GM23338 (cell line): ENCODE data around the gene FGF1. TPM values are rescaled to one million over a fixed set of nuclear protein-coding genes. Genes with fewer than 3 reads are reported as not detected.

Experiments used
- ATAC-seq: fragments of 200-7000 bp; cut with Tn5 transposase; 3 replicates; pipeline ENCODE4 v1.9.1; 2020
- DNase-seq: peaks from one replicate; pipeline ENCODE4 v3.0.0-alpha.2; 2015; ENCODE audit warnings: low spot score
- H2AFZ ChIP-seq: fragments of 200-600 bp; sonication (generic); 2 replicates; pipeline ENCODE4 v1.8.0; 2016; ENCODE audit warnings: antibody characterized with exemption, mild to moderate bottlenecking, moderate library complexity
- H3F3A ChIP-seq: fragments of 200-600 bp; sonication (generic); replicated peaks from 2 replicates; pipeline ENCODE4 v1.8.0; 2017; ENCODE audit warnings: antibody characterized with exemption, mixed run types, low read depth
- H3K27ac ChIP-seq: fragments of 200-600 bp; sonication (generic); 2 replicates; pipeline ENCODE4 v1.6.1; 2016; ENCODE audit warnings: low read depth
- H3K27me3 ChIP-seq: fragments of 200-600 bp; sonication (generic); 2 replicates; pipeline ENCODE4 v1.8.0; 2016; ENCODE audit warnings: mild to moderate bottlenecking, mixed run types, moderate library complexity; ENCODE audit not compliant: insufficient read depth
- H3K36me3 ChIP-seq: fragments of 200-600 bp; sonication (generic); 2 replicates; pipeline ENCODE4 v1.8.0; 2016; ENCODE audit warnings: mild to moderate bottlenecking; ENCODE audit not compliant: insufficient read depth
- H3K4me1 ChIP-seq: fragments of 200-600 bp; sonication (generic); 2 replicates; pipeline ENCODE4 v1.8.0; 2016; ENCODE audit warnings: mild to moderate bottlenecking, moderate library complexity; ENCODE audit not compliant: insufficient read depth
- H3K4me2 ChIP-seq: fragments of 200-600 bp; sonication (generic); 2 replicates; pipeline ENCODE4 v1.7.1; 2017; ENCODE audit warnings: mixed run types
- H3K4me3 ChIP-seq: fragments of 200-600 bp; sonication (generic); 2 replicates; pipeline ENCODE4 v1.6.1; 2016; ENCODE audit warnings: mixed run types
- H3K79me2 ChIP-seq: fragments of 200-600 bp; sonication (generic); replicated peaks from 2 replicates; pipeline ENCODE4 v1.8.0; 2017; ENCODE audit warnings: mild to moderate bottlenecking; ENCODE audit not compliant: insufficient read depth
- H3K9me2 ChIP-seq: fragments of 200-600 bp; sonication (generic); 2 replicates; pipeline ENCODE4 v1.8.0; 2017; ENCODE audit not compliant: insufficient read depth
- H4K20me1 ChIP-seq: fragments of 200-600 bp; sonication (generic); replicated peaks from 2 replicates; pipeline ENCODE4 v1.8.0; 2017; ENCODE audit warnings: mild to moderate bottlenecking; ENCODE audit not compliant: insufficient read depth
- H3K27ac Mint-ChIP-seq: 2 replicates; pipeline ENCODE4 v1.8.0; 2020; ENCODE audit warnings: inconsistent platforms, mild to moderate bottlenecking, moderate library complexity, mixed read lengths
- H3K27me3 Mint-ChIP-seq: 3 replicates; pipeline ENCODE4 v1.8.0; 2022; ENCODE audit warnings: low read depth, mild to moderate bottlenecking, moderate library complexity, mixed read lengths, inconsistent platforms; ENCODE audit not compliant: insufficient read depth, poor library complexity
- H3K36me3 Mint-ChIP-seq: 3 replicates; pipeline ENCODE4 v1.8.0; 2021; ENCODE audit warnings: low read depth, mild to moderate bottlenecking, inconsistent platforms, moderate library complexity, mixed read lengths
- H3K4me1 Mint-ChIP-seq: 3 replicates; pipeline ENCODE4 v1.8.0; 2020; ENCODE audit warnings: mild to moderate bottlenecking, inconsistent platforms, mixed read lengths
- H3K4me3 Mint-ChIP-seq: 3 replicates; pipeline ENCODE4 v1.8.0; 2021; ENCODE audit warnings: moderate library complexity, mild to moderate bottlenecking, inconsistent platforms, mixed read lengths
- H3K9me3 Mint-ChIP-seq: 3 replicates; pipeline ENCODE4 v1.8.0; 2020; ENCODE audit warnings: moderate library complexity, mild to moderate bottlenecking, inconsistent platforms, mixed read lengths
- CREB1 ChIP-seq: fragments of 250-450 bp; sonication (Bioruptor Pico); IDR thresholded peaks from 2 replicates; pipeline ENCODE4 v1.5.0; 2020; ENCODE audit warnings: low read depth, mild to moderate bottlenecking, moderate library complexity
- EZH2phosphoT487 ChIP-seq: fragments of 200-600 bp; sonication (generic); IDR thresholded peaks from one replicate; pipeline ENCODE4 v1.8.1; 2018; ENCODE audit warnings: antibody characterized with exemption; ENCODE audit not compliant: unreplicated experiment
- JUNB ChIP-seq: IDR thresholded peaks from one replicate; pipeline ENCODE4 v1.6.1; 2016; ENCODE audit warnings: antibody characterized with exemption; ENCODE audit not compliant: unreplicated experiment
- POLR2AphosphoS5 ChIP-seq: IDR thresholded peaks from 2 replicates; pipeline ENCODE4 v1.6.1; 2016; ENCODE audit warnings: antibody characterized with exemption, low read depth
- STAT1 ChIP-seq: IDR thresholded peaks from one replicate; pipeline ENCODE4 v1.6.1; 2016; ENCODE audit warnings: antibody characterized with exemption; ENCODE audit not compliant: unreplicated experiment
- ZNF114 ChIP-seq: fragments of 250-450 bp; sonication (Bioruptor Pico); IDR thresholded peaks from 2 replicates; pipeline ENCODE4 v1.5.0; 2020; ENCODE audit warnings: mild to moderate bottlenecking, moderate library complexity
- ZNF331 ChIP-seq: fragments of 250-450 bp; sonication (Bioruptor Pico); IDR thresholded peaks from 2 replicates; pipeline ENCODE4 v1.5.0; 2020; ENCODE audit warnings: low read depth, mild to moderate bottlenecking, moderate library complexity
- polyA plus RNA-seq: library from polyadenylated mRNA; unstranded; fragments of >200 nt; fragmentation: Nextera tagmentation; extraction: Ambion mirVana; gene quantifications from 2 replicates; pipeline ENCODE4 v1.2.1, GENCODE V29; 2016
- total RNA-seq: library from RNA; depleted of rRNA; stranded (reverse); fragments of >200 nt; shearing (Covaris generic); gene quantifications from 2 replicates; pipeline ENCODE4 v1.2.3, GENCODE V29; 2014
- TF ChIP-seq, protein P1 (sequence below): fragments of 250-450 bp; sonication (Bioruptor Pico); IDR thresholded peaks from 2 replicates; pipeline ENCODE4 v1.5.0; 2020; ENCODE audit warnings: mild to moderate bottlenecking, moderate library complexity
- TF ChIP-seq, protein P2 (sequence below): IDR thresholded peaks from one replicate; pipeline ENCODE4 v1.6.1; 2018; ENCODE audit warnings: antibody characterized with exemption; ENCODE audit not compliant: unreplicated experiment
- TF ChIP-seq, protein P3 (sequence below), 2 experiments: fragments of 200-600 bp in 1 of 2; sonication (generic) in 1 of 2; conservative IDR thresholded peaks; 2 replicates each; pipeline versions ENCODE4 v1.5.1 to v1.6.1; 2016 to 2017; ENCODE audit warnings: antibody characterized with exemption in 2 of 2, low read depth in 2 of 2, mild to moderate bottlenecking in 2 of 2, moderate library complexity in 1 of 2

FGF1 gene
- total and polyA plus RNA-seq, 2 experiments from 2014 or later = 0.21 to 0.34 TPM

DNA sequence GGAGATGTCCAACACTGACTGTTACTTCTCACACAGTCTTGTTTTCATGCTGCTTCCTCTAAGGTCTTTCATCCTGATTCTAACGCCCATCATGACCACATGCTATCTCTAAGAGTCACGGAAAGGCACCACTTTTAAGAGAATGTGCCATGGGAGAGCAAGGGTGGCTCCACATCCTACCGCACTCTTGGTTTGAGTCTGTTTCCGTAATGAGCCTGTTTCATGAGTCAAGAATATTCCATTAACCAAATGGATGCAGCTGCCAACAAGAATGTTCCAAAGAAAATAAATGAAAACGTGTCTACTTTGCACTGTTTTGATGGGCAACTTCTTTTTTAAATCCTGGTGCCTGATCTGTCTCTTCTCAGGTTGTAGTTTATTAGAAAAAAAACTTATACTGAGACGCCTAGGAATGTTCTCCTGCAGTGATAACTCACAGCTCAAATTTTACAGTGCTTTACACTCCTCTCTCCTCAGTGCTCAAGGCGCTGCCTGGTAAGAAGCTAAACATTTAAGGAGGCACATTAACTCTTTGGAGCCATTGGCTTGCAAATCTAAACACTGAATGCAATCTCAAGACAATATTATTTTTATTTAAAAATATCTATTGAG lies 124.3 kb downstream of the FGF1 start:
- TF ChIP-seq, protein P1, sequence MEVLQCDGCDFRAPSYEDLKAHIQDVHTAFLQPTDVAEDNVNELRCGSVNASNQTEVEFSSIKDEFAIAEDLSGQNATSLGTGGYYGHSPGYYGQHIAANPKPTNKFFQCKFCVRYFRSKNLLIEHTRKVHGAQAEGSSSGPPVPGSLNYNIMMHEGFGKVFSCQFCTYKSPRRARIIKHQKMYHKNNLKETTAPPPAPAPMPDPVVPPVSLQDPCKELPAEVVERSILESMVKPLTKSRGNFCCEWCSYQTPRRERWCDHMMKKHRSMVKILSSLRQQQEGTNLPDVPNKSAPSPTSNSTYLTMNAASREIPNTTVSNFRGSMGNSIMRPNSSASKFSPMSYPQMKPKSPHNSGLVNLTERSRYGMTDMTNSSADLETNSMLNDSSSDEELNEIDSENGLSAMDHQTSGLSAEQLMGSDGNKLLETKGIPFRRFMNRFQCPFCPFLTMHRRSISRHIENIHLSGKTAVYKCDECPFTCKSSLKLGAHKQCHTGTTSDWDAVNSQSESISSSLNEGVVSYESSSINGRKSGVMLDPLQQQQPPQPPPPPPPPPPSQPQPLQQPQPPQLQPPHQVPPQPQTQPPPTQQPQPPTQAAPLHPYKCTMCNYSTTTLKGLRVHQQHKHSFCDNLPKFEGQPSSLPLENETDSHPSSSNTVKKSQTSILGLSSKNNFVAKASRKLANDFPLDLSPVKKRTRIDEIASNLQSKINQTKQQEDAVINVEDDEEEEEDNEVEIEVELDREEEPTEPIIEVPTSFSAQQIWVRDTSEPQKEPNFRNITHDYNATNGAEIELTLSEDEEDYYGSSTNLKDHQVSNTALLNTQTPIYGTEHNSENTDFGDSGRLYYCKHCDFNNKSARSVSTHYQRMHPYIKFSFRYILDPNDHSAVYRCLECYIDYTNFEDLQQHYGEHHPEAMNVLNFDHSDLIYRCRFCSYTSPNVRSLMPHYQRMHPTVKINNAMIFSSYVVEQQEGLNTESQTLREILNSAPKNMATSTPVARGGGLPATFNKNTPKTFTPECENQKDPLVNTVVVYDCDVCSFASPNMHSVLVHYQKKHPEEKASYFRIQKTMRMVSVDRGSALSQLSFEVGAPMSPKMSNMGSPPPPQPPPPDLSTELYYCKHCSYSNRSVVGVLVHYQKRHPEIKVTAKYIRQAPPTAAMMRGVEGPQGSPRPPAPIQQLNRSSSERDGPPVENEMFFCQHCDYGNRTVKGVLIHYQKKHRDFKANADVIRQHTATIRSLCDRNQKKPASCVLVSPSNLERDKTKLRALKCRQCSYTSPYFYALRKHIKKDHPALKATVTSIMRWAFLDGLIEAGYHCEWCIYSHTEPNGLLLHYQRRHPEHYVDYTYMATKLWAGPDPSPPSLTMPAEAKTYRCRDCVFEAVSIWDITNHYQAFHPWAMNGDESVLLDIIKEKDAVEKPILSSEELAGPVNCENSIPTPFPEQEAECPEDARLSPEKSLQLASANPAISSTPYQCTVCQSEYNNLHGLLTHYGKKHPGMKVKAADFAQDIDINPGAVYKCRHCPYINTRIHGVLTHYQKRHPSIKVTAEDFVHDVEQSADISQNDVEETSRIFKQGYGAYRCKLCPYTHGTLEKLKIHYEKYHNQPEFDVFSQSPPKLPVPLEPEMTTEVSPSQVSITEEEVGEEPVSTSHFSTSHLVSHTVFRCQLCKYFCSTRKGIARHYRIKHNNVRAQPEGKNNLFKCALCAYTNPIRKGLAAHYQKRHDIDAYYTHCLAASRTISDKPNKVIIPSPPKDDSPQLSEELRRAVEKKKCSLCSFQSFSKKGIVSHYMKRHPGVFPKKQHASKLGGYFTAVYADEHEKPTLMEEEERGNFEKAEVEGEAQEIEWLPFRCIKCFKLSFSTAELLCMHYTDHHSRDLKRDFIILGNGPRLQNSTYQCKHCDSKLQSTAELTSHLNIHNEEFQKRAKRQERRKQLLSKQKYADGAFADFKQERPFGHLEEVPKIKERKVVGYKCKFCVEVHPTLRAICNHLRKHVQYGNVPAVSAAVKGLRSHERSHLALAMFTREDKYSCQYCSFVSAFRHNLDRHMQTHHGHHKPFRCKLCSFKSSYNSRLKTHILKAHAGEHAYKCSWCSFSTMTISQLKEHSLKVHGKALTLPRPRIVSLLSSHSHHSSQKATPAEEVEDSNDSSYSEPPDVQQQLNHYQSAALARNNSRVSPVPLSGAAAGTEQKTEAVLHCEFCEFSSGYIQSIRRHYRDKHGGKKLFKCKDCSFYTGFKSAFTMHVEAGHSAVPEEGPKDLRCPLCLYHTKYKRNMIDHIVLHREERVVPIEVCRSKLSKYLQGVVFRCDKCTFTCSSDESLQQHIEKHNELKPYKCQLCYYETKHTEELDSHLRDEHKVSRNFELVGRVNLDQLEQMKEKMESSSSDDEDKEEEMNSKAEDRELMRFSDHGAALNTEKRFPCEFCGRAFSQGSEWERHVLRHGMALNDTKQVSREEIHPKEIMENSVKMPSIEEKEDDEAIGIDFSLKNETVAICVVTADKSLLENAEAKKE (CRISPR knock-in tag) = no peak
- TF ChIP-seq ZNF114 (CRISPR knock-in tag) = no peak
- H4K20me1 ChIP-seq = no peaks in the 10 kb centered on the region
- ATAC-seq (no peak), DNase-seq (no peak)
- H3K27me3 ChIP-seq = no peaks in the 10 kb centered on the region
- H3K36me3 Mint-ChIP-seq = no peaks in the 10 kb centered on the region
- no peak overlapping the region for H3K4me3 ChIP-seq
- no peak overlapping the region for H2AFZ ChIP-seq
- peaks cover 3% of the 10 kb centered on the region; the same call in 1 of the 3 replicates for H3K4me1 Mint-ChIP-seq
- H3K27ac Mint-ChIP-seq = no peak overlapping the region
- no peaks in the 10 kb centered on the region for H3K79me2 ChIP-seq
- peaks cover 2% of the 10 kb centered on the region for H3K27me3 Mint-ChIP-seq
- H3F3A ChIP-seq = no peaks in the 10 kb centered on the region
- H3K4me1 ChIP-seq = no peaks in the 10 kb centered on the region
- 0 out of 2 replicates have a peak, but pooled peaks cover 4% of the 10 kb centered on the region for H3K9me2 ChIP-seq
- no peak overlapping the region for H3K27ac ChIP-seq
- no peak overlapping the region for H3K4me2 ChIP-seq
- H3K4me3 Mint-ChIP-seq = no peak overlapping the region
- no peaks in the 10 kb centered on the region; the same call in 1 of the 2 replicates for H3K36me3 ChIP-seq
- H3K9me3 Mint-ChIP-seq = peaks cover 3% of the 10 kb centered on the region; the same call in 2 of the 3 replicates

DNA sequence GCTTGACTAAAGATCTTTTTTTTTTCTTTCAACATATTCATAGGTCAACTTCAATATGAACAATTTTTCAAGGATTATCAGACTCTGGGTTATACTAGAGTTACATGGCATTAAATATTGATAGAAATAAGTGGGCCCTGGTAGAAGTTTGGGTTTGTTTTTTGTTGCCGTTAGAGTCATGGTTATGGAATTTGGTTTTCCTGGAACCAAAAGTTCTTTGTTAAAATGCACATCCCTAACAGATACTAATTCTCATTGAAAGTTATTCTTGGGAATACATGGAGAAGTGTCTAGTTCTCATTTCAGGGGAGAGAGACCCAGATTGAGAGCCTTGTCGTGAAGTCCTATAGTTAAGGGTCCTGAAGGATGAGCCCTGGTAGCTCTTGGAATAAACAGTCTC lies 124.9 kb downstream of the FGF1 start:
- Mint-ChIP-seq H3K27ac (no peak overlapping the region), H3K36me3 (no peaks in the 10 kb centered on the region), H3K9me3 (peaks cover 3% of the 10 kb centered on the region; the same call in 2 of the 3 replicates), H3K4me1 (peaks cover 3% of the 10 kb centered on the region; the same call in 1 of the 3 replicates), H3K27me3 (peaks cover 2% of the 10 kb centered on the region), H3K4me3 (no peak overlapping the region)
- no peak overlapping the region for H2AFZ ChIP-seq
- H3K4me3 ChIP-seq = no peak overlapping the region
- no peak for ATAC-seq
- H3K27ac ChIP-seq = no peak overlapping the region
- no peak overlapping the region for H3K4me2 ChIP-seq
- 0 out of 2 replicates have a peak, but pooled peaks cover 4% of the 10 kb centered on the region for H3K9me2 ChIP-seq
- no peaks in the 10 kb centered on the region for H3K27me3 ChIP-seq
- no peaks in the 10 kb centered on the region for H3K4me1 ChIP-seq
- H3F3A ChIP-seq = no peaks in the 10 kb centered on the region
- no peaks in the 10 kb centered on the region; the same call in 1 of the 2 replicates for H3K36me3 ChIP-seq
- H4K20me1 ChIP-seq = no peaks in the 10 kb centered on the region
- DNase-seq = no peak
- H3K79me2 ChIP-seq = no peaks in the 10 kb centered on the region
- no peak for TF ChIP-seq POLR2AphosphoS5
- TF ChIP-seq, protein P2, sequence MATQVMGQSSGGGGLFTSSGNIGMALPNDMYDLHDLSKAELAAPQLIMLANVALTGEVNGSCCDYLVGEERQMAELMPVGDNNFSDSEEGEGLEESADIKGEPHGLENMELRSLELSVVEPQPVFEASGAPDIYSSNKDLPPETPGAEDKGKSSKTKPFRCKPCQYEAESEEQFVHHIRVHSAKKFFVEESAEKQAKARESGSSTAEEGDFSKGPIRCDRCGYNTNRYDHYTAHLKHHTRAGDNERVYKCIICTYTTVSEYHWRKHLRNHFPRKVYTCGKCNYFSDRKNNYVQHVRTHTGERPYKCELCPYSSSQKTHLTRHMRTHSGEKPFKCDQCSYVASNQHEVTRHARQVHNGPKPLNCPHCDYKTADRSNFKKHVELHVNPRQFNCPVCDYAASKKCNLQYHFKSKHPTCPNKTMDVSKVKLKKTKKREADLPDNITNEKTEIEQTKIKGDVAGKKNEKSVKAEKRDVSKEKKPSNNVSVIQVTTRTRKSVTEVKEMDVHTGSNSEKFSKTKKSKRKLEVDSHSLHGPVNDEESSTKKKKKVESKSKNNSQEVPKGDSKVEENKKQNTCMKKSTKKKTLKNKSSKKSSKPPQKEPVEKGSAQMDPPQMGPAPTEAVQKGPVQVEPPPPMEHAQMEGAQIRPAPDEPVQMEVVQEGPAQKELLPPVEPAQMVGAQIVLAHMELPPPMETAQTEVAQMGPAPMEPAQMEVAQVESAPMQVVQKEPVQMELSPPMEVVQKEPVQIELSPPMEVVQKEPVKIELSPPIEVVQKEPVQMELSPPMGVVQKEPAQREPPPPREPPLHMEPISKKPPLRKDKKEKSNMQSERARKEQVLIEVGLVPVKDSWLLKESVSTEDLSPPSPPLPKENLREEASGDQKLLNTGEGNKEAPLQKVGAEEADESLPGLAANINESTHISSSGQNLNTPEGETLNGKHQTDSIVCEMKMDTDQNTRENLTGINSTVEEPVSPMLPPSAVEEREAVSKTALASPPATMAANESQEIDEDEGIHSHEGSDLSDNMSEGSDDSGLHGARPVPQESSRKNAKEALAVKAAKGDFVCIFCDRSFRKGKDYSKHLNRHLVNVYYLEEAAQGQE = no peak
- TF ChIP-seq, protein P3, sequence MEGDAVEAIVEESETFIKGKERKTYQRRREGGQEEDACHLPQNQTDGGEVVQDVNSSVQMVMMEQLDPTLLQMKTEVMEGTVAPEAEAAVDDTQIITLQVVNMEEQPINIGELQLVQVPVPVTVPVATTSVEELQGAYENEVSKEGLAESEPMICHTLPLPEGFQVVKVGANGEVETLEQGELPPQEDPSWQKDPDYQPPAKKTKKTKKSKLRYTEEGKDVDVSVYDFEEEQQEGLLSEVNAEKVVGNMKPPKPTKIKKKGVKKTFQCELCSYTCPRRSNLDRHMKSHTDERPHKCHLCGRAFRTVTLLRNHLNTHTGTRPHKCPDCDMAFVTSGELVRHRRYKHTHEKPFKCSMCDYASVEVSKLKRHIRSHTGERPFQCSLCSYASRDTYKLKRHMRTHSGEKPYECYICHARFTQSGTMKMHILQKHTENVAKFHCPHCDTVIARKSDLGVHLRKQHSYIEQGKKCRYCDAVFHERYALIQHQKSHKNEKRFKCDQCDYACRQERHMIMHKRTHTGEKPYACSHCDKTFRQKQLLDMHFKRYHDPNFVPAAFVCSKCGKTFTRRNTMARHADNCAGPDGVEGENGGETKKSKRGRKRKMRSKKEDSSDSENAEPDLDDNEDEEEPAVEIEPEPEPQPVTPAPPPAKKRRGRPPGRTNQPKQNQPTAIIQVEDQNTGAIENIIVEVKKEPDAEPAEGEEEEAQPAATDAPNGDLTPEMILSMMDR (conservative IDR thresholded peaks at IDR 0.05; ENCODE audit: low read depth in 2 of 2) = no peak
- no peak for TF ChIP-seq ZNF331 (CRISPR knock-in tag)
- no peak for TF ChIP-seq JUNB
- no peak for TF ChIP-seq STAT1
- TF ChIP-seq EZH2phosphoT487 = no peak
- no peak for TF ChIP-seq CREB1 (CRISPR knock-in tag)
